Stimulated activated CD4-positive, alpha-beta T cell treated with anti-CD3 and anti-CD28 coated beads, Interleukin-1b, Interleukin-23, amount 100 ng/mL, for 48 hours (primary cell): Measurements from ENCODE around the gene TENM3.

Experiments used
- DNase-seq: peaks from one replicate; pipeline ENCODE4 v3.0.0-alpha.2; 2020

Gene TENM3

DNA sequence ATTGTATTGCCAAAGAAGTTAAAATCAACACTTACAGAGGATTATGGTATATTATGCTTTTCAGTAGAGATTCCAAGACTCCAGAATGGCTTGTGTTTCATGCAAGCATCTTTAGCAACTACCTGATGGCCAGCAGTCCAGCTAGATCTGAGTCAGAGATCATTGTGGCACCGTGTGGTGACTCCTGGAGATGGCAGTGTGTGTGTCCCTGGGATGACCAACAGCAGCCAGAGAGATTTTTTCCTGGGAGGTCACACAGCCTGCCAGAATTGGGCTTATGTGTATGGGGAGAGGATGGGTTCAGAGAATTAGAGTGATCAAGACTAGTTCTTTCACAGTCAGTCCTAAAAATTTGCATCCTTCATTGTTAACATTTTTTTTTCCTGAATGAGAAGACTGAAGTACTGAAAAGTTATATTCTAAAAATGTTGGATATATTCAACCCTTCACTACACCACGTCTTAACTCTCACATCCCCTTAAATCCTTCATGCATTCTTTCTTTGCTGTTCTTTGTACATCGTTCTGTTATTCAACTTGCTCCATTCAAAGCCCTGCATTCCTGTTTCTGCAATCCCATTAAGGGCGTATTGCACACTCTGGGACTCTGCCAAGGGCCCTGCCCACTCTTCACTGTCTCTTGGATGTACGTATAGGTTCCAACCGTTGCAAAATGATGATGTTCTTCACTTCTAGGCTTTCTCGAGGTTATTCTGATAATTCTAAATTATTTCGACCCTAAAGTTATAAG lies 12.4 kb downstream of the TENM3 start:
- no peak for DNase-seq

DNA sequence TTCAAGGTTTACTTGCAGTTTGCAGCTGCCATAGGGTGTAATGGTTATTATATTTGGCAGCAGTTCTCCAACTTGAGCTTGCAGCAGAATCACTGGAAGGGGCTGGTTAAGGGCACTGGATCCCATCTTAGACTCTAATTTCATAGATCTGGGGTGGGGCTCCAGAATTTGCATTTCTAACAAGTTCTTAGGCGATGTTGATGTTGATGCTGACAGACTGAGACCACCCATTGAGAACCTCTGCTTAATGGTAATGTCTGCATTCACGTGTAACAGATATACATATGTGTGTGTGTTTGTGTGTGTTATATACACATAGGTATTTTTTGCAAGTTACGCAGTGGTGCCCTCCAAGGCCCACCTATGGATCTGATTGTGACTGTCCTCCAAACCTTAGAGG lies 13.8 kb downstream of the TENM3 start:
- DNase-seq, result no peak

DNA sequence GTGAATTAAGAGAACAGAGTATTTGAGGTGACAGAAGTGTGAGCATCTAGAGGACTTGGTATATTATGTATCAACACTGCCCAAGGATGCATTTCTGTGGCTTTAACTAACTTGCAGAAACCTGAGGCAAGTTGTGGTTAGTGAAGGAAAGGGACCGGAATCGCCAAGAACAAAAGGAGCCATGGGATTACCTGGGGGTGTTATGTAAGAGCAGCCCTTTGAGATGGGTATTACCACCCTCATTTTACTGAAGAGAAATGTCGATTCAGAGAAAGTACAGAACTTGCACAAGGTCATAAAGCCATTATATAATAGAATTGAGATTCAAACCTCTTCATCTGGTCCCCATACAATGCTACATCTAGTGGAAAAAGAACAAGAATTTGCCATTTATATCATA lies 14.3 kb downstream of the TENM3 start:
- DNase-seq, result no peak

DNA sequence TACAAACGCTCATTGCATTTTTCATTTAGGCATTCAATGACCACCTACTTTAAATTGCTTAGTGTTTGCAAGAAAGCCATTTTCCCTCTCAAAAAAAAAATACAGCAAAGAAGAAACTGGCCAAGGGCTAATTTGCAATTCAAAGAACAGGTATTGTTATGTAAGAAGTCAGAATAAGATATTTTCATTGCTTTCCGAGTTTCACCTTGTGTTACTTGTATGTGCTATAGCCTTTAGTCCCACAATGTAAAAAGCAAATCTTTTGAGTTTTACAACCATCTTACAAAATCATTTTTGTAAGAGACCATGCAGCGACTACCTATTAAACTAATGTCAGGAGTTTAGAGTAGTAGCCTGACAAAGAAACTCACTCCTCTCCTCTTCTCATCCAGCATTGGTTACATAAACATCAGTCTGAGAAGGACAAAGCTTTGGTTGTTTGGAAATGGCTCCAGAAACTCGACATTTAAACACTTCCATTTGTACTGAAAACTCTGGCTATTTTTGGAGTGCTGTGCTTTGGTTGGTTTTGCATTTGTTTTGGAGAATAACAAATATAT lies 15.3 kb downstream of the TENM3 start:
- no peak for DNase-seq

DNA sequence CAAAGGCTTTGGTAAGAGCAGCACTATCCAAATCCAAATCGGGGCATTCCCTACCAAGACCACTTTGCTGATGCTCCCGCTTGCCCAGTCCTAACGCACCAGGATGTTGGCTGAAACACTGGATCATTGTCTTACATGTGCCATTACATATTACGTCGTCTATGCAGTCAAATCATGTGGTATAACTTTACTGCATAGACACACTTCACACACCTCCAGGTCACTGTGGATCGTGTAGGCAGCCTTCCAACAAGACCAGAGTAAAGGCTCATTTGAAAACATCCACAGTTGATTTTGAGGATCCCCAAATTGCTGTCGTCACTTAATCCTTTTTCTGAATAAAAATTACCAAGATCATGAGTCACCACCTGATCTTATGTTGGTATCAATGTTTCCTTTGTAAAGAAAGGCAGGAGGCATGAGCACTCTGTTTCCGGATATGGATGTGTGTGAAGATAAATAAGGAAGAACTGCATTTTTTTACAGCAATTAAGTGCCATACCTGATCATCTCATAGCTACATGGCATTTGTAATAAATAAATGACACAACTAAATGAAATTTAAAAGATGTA lies 18.5 kb downstream of the TENM3 start:
- DNase-seq, result no peak

DNA sequence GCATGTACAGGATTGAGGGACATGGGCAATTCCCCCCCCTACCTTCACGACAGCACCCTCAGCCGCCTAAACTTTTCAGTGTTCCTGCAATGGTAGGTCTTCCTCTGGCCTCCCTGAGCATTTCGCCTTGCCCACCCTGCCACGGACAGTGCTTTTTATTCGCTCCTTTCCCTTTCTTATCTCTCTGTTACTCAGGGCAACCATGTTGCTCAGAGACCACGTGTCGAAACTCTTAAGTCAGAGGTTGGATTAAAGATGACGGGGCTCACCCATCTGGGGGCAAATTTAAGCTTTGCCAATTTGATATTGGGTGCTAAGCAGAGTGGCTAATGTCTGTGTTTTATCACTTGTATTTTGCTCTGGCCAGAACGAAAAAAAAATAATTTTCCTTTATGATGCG lies 20.4 kb downstream of the TENM3 start:
- no peak for DNase-seq

DNA sequence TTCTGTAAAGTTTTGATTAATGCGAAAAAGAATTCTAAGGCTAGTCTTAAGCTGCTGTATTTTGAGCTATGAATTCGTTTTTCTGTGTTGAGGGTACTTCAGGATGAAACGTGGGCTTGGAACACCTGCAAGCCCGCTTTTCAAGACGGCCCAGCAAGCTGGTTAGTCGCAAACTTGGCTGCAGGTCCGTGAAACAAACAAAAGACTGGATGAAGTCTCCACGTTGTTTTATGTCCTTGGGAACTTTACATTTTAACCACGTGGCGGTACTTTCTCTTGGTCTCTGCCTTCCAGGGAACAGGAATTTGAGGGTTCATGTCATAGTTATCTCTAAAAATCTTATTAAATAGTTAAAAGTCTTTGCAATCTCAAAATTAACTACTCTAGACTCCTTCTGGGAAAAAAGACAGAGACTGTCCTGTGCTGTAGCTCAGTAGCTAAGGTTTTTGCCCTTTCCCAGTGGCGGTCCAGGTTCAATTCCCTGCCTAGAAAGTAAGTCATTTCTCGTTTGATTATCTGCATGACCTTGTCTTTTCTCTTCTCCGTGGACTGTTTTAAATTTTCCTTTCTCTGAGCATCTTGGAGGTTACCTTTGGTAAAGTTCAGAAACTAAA lies 21.0 kb downstream of the TENM3 start:
- DNase-seq, result no peak

DNA sequence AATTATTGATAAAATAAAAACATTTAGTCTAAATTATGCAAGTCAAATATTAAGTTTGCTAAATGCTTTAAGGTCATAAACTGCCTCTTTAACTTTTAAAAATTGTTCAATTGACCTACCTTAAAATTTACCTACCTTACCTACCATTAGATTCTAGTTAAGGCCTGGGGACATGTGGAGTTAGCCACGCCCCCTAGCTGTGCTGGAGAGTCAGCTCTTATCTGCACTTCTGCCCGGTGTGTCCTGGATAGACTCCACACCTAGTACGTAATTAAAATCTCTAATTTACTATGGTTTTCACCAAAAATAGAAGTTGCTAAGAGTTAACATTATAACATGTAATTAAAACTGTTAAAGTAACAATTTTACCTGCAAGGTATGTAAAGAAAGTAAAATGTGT lies 22.7 kb downstream of the TENM3 start:
- no peak for DNase-seq

DNA sequence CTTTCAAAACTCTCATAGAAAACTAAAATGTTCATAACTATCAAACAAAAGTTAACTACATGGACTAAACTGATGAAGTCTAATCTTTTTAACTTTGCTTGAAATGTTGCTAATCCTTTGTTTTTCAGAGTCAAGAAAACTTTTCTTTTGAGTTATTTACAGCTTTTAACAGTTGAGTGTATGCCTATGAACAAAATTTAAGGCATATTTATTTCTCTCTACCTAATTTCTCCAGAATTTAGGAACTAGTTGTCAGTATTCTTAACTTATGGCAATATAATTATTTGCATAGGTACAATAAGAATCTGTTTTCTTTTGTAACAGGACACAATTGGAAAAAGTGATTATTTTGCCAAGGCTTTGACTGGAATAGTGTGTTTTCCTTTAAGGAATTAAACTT lies 23.8 kb downstream of the TENM3 start:
- no peak for DNase-seq

GRCh38 chr4:182268966-182269365 lies 25.8 kb downstream of the TENM3 start:
- no peak for DNase-seq

GRCh38 chr4:182271731-182272130 lies 28.5 kb downstream of the TENM3 start:
- DNase-seq, result no peak

GRCh38 chr4:182272151-182272550 lies 28.9 kb downstream of the TENM3 start:
- no peak for DNase-seq

- DNase-seq, result no peak
Measured at GRCh38 chr4:182273191-182273935, 30.2 kb downstream of the TENM3 start.

DNA sequence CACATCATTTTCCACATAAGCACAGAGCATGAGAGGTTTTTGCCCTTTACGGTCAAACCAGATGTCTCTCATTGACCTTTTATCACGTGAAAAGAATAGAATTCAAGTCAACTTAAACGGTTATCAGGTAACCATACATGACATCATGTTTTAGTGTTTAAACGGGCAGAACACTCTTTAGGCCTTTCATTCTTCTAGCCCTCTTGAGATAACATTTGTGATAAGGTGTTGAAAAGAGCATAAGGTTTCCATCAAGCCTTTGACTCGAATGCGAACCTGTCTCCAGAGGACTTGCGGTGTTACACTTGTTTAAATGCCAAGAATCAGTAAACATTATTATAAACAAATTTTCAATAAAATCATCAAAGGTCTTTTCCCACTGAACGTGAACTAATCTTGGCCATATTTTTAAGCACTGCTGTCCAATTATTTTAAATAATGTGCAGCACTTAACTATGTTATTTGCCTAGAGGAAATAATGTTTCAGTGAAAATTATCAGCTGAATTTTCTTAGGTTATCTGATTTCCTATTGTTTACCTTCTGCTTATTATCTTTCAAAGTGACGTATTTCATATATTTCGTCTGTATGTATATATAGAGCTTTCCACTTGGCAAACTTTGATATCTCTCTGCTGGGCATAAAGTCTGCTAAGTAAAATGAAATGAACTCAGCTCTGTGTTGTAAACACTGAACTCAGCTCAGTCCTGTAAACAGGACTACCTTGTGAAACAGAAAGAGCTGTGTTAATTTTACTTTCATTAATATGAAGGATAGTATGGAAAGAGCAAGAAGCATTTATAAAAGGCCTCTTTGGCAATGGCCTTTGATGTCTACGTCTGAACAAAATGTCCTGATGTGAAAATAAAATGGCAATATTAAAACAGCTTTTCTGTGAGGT lies 33.3 kb downstream of the TENM3 start:
- no peak for DNase-seq

DNA sequence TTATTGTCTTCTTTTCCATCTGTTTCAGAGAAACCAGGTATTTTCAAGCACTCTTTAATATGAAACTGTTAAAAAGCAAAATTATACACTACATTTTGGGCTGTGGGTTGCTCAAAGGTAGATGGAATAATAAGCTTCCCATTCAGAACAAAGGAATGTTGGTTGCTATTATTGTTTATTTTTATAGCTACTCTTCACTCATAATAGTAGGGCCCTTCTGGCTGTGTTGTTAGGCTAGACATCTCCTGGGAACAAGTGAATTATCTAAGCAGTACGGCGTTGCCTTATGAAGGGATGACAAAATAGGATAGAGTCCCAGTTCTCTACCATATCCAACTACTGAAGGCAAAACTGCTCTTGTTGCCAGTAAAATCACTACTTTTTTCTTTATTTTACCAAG lies 34.2 kb downstream of the TENM3 start:
- DNase-seq, result no peak

DNA sequence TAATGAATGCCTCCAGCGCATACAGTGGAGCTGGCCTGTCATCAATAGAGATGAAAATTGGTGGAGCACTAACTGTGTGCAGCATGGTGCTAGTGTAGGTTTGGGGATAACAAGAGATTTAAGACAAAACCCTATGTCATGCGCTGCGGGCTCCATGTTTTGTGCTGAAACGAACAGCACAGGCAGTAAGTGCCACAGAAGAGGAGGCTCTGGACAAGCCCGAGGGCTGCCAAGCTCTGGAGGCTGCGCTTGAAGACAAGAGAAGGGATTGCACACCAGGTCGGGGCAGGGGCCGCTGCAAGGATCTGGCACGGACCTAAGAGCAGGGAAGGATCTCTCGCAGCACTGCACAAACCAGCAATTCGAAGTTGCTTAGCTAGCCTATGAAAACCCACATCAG lies 35.5 kb downstream of the TENM3 start:
- no peak for DNase-seq

DNA sequence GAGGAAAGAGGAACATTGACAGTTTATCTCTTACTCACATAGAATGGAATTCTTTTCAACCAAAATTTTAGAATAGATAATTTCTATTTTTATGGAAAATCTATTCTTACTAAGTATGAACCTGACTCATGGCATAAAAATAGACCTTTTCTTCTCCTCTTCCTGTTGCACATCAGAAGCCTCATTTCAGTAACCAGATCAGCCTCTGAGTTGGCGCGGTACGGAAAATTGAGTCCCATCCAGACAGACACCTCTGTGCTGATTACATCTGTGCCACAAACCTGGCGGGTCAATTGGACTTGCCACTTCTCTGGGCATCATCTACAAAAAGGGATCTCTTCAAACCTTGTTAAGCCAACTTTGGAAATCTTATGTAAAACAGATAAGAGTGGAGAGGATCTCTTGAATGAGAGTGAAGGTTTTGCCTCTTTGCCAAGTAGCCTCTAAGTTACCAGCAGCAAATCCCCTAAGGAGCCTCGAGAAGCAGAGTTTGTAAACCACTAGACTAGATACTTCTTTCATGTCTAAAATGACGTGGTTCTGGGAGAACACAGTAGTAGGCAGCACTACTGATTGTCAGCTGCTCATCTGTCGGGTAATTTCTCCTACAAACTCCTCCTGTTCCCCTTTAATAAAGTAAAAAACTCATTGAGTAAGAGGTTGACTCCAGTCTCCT lies 37.4 kb downstream of the TENM3 start:
- no peak for DNase-seq

DNA sequence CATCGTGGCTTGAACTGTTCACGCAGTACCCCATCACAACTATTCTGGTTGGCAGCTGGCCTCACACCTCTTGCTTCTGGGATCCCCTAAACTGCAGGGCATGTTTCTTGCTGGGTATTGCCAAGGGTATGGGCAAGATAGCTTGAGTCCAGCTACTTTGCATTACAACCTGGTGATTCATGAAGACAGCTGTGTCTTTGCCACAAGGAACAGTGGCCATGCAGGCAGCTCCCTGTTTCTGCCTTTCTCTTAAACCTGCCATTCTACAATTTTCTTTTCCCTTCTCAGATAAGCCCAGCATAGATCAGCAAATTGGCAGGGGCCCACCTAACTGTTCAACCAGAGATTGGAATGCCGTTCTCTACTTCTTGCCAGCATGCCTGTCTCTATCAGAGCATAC lies 42.8 kb downstream of the TENM3 start:
- DNase-seq, result no peak

- no peak for DNase-seq
Measured at GRCh38 chr4:182286931-182287330, 43.7 kb downstream of the TENM3 start.

DNA sequence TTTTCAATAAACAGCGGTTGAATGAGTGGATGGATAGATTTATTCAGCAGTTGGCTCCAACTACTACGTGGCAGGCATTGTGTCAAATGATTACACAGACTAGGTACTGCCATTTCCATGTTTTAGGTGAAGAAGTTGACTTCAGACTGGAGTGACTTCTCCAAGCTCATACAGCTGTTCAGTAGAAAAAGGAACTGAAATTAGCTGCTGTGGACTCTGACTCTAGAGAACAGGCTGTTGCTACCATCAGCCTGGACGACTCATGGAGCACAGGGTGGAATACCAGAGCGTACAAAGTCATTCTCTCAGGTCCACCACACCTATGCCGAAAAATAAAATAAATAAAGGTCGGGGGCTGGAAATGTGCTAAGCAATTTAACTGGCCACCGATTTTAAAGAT lies 45.3 kb downstream of the TENM3 start:
- no peak for DNase-seq

- no peak for DNase-seq
Measured at GRCh38 chr4:182289809-182290208, 46.6 kb downstream of the TENM3 start.

- no peak for DNase-seq
Measured at GRCh38 chr4:182291175-182291574, 48.0 kb downstream of the TENM3 start.
